H1 (cell line): Measurements from ENCODE around the gene HOXD12. TPM values are rescaled to one million over a fixed set of nuclear protein-coding genes. Genes with fewer than 3 reads are reported as not detected.

Experiments used
- CTBP2 ChIP-seq: IDR thresholded peaks from 2 replicates; pipeline ENCODE4 v1.7.0; 2011; ENCODE audit warnings: borderline replicate concordance, mild to moderate bottlenecking, moderate library complexity, mixed read lengths, low read length; ENCODE audit not compliant: insufficient read depth, insufficient read length
- GABPA ChIP-seq: IDR thresholded peaks from 2 replicates; pipeline ENCODE4 v1.6.1; 2011; ENCODE audit warnings: mild to moderate bottlenecking, low read length, moderate library complexity, borderline replicate concordance; ENCODE audit not compliant: insufficient read depth
- GTF2F1 ChIP-seq: IDR thresholded peaks from 2 replicates; pipeline ENCODE4 v1.6.1; 2012; ENCODE audit warnings: low read depth, low read length, improper control_type of control experiment, borderline replicate concordance
- JUN ChIP-seq: IDR thresholded peaks from 2 replicates; pipeline ENCODE4 v1.6.1; 2011; ENCODE audit warnings: low read depth, mild to moderate bottlenecking, improper control_type of control experiment, low read length
- JUND ChIP-seq: IDR thresholded peaks from 2 replicates; pipeline ENCODE4 v1.6.1; 2011; ENCODE audit warnings: mild to moderate bottlenecking, improper control_type of control experiment, low read length
- NRF1 ChIP-seq: IDR thresholded peaks from 2 replicates; pipeline ENCODE4 v1.6.1; 2011; ENCODE audit warnings: mild to moderate bottlenecking, low read depth, low read length, improper control_type of control experiment
- polyA plus RNA-seq, 7 experiments: library from polyadenylated mRNA; depleted of rRNA in 3 of 7; stranded (reverse) in 5 of 7; unstranded in 2 of 7; fragments of >200 nt in 5 of 7; fragments of 200-250 nt in 2 of 7; gene quantifications; 1 replicate in 5 of 7; 2 replicates in 1 of 7; 4 replicates in 1 of 7; pipeline versions ENCODE4 v1.2.1 to v1.2.3, GENCODE V29; 2011 to 2013; ENCODE audit warnings: missing spikeins in 2 of 7, mixed read lengths in 2 of 7
- total RNA-seq: library from RNA; stranded (reverse); fragmentation: NEBNext Ultra II Directional; extraction: Animal tissue kit (Norgen Biotek cat#: 25700); gene quantifications from 2 replicates; pipeline ENCODE4 v1.2.1, GENCODE V29; 2021
- TF ChIP-seq, protein P1 (sequence below): IDR thresholded peaks from 2 replicates; pipeline ENCODE4 v1.6.1; 2012; ENCODE audit warnings: inconsistent platforms

The HOXD12 gene
- total and polyA plus RNA-seq, 2 of the 8 experiments (the other 6 are each of a cell fraction or from before 2014, with no cell fraction given): not detected

DNA sequence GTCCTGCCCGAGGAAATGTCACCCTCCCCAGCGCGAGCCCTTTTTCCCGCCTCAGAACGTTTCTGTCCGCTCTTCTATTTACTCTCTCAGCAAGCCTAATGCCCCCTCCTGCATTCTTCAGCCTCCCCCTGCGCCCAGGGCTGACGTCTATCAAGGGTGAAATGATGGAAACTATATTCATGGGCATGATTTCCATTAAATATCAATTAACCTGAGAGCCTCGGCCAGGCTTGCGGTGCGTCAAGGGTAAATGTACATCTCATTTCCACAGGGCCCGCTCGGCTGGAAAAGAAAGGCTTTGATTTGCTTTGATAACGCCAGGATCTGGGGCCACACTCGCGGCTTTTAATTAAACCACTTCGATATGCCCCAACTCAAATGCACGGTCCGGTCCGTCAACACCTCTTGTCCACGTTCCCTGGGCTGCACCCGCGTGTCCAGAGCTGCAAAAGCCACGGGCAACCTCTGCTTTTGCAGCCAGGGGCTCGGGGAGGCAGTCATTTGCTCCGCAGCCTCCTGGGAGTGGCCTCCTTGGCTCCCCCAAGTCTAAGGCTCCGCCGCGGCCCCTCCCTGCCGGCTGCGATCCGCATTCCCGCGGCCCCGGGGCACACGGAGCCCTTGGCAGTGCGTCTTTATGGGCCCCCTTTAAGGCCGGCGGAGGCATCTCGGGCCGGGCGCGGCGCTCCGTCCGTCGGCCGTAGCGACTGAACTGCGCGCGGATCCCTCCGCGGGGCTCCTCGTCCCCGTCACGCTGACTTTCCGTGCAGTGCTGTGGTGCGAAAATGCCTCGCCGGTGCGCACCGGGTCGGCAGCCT lies 29.6 kb downstream of the HOXD12 start, which contains the start of gene HOXD8 (continued):
- TF ChIP-seq NRF1: no peak
- TF ChIP-seq GTF2F1: no peak
- no peak for TF ChIP-seq JUND
- TF ChIP-seq, protein P1, sequence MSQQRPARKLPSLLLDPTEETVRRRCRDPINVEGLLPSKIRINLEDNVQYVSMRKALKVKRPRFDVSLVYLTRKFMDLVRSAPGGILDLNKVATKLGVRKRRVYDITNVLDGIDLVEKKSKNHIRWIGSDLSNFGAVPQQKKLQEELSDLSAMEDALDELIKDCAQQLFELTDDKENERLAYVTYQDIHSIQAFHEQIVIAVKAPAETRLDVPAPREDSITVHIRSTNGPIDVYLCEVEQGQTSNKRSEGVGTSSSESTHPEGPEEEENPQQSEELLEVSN: peak; percentile 58
- TF ChIP-seq CTBP2: no peak
- TF ChIP-seq GABPA: no peak; the same call in 1 of the 2 replicates
- TF ChIP-seq JUN: no peak
